ENCODE results near the gene TAF7L. TPM values are rescaled to one million over a fixed set of nuclear protein-coding genes. Genes with fewer than 3 reads are reported as not detected.
"Not testable (repeated sequence)": the region's sequence is repeated elsewhere in the genome, so short reads cannot be mapped to it uniquely, and the experiment has no call there.

TAF7L gene
- total RNA-seq (ENCODE audit: unreplicated experiment): 0.31 TPM
- long read RNA-seq: 0 reads

- TF ChIP-seq CTCF (IDR thresholded peaks at IDR 0.05; ENCODE audit: unreplicated experiment): no peak
Measured at GRCh38 chrX:101290957-101291603, at the start of gene TAF7L. TSS of gene TAF7L (minus strand) at chrX:101291334. CDS start at chrX:101287543, 3,791 bp downstream.

GRCh38 chrX:101337776-101338271 lies 46.7 kb upstream of the TAF7L start:
- H3K4me3 Mint-ChIP-seq (ENCODE audit: unreplicated experiment): no peak overlapping the region
- H3K4me1 Mint-ChIP-seq (ENCODE audit: unreplicated experiment): peaks cover 3% of the 10 kb centered on the region

More at GRCh38 chrX:101290957-101291603, at the start of gene TAF7L:
- Mint-ChIP-seq H3K9me3 (ENCODE audit: unreplicated experiment) (no peaks in the 10 kb centered on the region), H3K4me1 (ENCODE audit: unreplicated experiment) (no peaks in the 10 kb centered on the region), H3K4me3 (ENCODE audit: unreplicated experiment) (no peak within 1 kb of the TSS), H3K27ac (ENCODE audit: unreplicated experiment) (no peak within 1 kb of the TSS), H3K36me3 (ENCODE audit: low read depth, unreplicated experiment) (no peaks in the 10 kb centered on the region), H3K27me3 (ENCODE audit: unreplicated experiment) (no peaks in the 10 kb centered on the region)
- DNase-seq (ENCODE audit: low spot score): no peak

GRCh38 chrX:101334310-101334709 lies 43.2 kb upstream of the TAF7L start:
- DNase-seq (ENCODE audit: low spot score); H3K27me3 Mint-ChIP-seq (ENCODE audit: unreplicated experiment); H3K36me3 Mint-ChIP-seq (ENCODE audit: low read depth, unreplicated experiment); H3K4me3 Mint-ChIP-seq (ENCODE audit: unreplicated experiment); H3K27ac Mint-ChIP-seq (ENCODE audit: unreplicated experiment); H3K9me3 Mint-ChIP-seq (ENCODE audit: unreplicated experiment); H3K4me1 Mint-ChIP-seq (ENCODE audit: unreplicated experiment): not testable (repeated sequence)

More at GRCh38 chrX:101337776-101338271, 46.7 kb upstream of the TAF7L start:
- no peaks in the 10 kb centered on the region for H3K9me3 Mint-ChIP-seq (ENCODE audit: unreplicated experiment)
- H3K27me3 Mint-ChIP-seq (ENCODE audit: unreplicated experiment): no peaks in the 10 kb centered on the region
- H3K36me3 Mint-ChIP-seq (ENCODE audit: low read depth, unreplicated experiment): no peaks in the 10 kb centered on the region
- H3K27ac Mint-ChIP-seq (ENCODE audit: unreplicated experiment): no peak overlapping the region
- TF ChIP-seq CTCF (IDR thresholded peaks at IDR 0.05; ENCODE audit: unreplicated experiment): no peak
- no peak for DNase-seq (ENCODE audit: low spot score)

GRCh38 chrX:101326600-101326999 lies 35.5 kb upstream of the TAF7L start:
- not testable (repeated sequence) for H3K4me3 Mint-ChIP-seq (ENCODE audit: unreplicated experiment)

GRCh38 chrX:101303790-101304189 lies 12.7 kb upstream of the TAF7L start:
- no peak overlapping the region for H3K4me3 Mint-ChIP-seq (ENCODE audit: unreplicated experiment)
- H3K4me1 Mint-ChIP-seq (ENCODE audit: unreplicated experiment): no peaks in the 10 kb centered on the region
- DNase-seq (ENCODE audit: low spot score): no peak
- no peaks in the 10 kb centered on the region for H3K27me3 Mint-ChIP-seq (ENCODE audit: unreplicated experiment)
- no peak for TF ChIP-seq CTCF (IDR thresholded peaks at IDR 0.05; ENCODE audit: unreplicated experiment)
- no peaks in the 10 kb centered on the region for H3K9me3 Mint-ChIP-seq (ENCODE audit: unreplicated experiment)
- H3K27ac Mint-ChIP-seq (ENCODE audit: unreplicated experiment): no peak overlapping the region
- no peaks in the 10 kb centered on the region for H3K36me3 Mint-ChIP-seq (ENCODE audit: low read depth, unreplicated experiment)

More at GRCh38 chrX:101326600-101326999, 35.5 kb upstream of the TAF7L start:
- H3K9me3 Mint-ChIP-seq (ENCODE audit: unreplicated experiment); H3K27ac Mint-ChIP-seq (ENCODE audit: unreplicated experiment); H3K27me3 Mint-ChIP-seq (ENCODE audit: unreplicated experiment); H3K4me1 Mint-ChIP-seq (ENCODE audit: unreplicated experiment); DNase-seq (ENCODE audit: low spot score); H3K36me3 Mint-ChIP-seq (ENCODE audit: low read depth, unreplicated experiment): not testable (repeated sequence)

GRCh38 chrX:101295603-101296002 lies 4.5 kb upstream of the TAF7L start:
- not testable (repeated sequence) for H3K27ac Mint-ChIP-seq (ENCODE audit: unreplicated experiment); H3K36me3 Mint-ChIP-seq (ENCODE audit: low read depth, unreplicated experiment); H3K9me3 Mint-ChIP-seq (ENCODE audit: unreplicated experiment); H3K27me3 Mint-ChIP-seq (ENCODE audit: unreplicated experiment); H3K4me3 Mint-ChIP-seq (ENCODE audit: unreplicated experiment); DNase-seq (ENCODE audit: low spot score); H3K4me1 Mint-ChIP-seq (ENCODE audit: unreplicated experiment)

Measured in endothelial cell (in vitro differentiated cells).